WTC11 (cell line): ENCODE results near the gene ALMS1. TPM values are rescaled to one million over a fixed set of nuclear protein-coding genes. Genes with fewer than 3 reads are reported as not detected.

Experiments used
- ATAC-seq: fragments of 200-7000 bp; cut with Tn5 transposase; 2 replicates; pipeline ENCODE4 v1.10.0; 2021; ENCODE audit warnings: mild to moderate bottlenecking, moderate library complexity
- CTCF ChIA-PET: fragments of 300-600 bp; sonication (Branson Sonifier 250); formaldehyde crosslinking; loops from one replicate; lab custom pipeline; 2021; ENCODE audit warnings: antibody characterized with exemption; lab: Charles Lee
- POLR2A ChIA-PET: fragments of 350-600 bp; sonication (Branson Sonifier 250); formaldehyde crosslinking; loops from one replicate; lab custom pipeline; 2021; ENCODE audit warnings: antibody characterized with exemption; lab: Charles Lee
- DNase-seq: peaks from one replicate; pipeline ENCODE4 v3.0.0; 2021; ENCODE audit warnings: low spot score
- H3K27ac Mint-ChIP-seq: 2 replicates; pipeline ENCODE4 v1.8.0; 2021; ENCODE audit warnings: mixed read lengths
- H3K27me3 Mint-ChIP-seq: 2 replicates; pipeline ENCODE4 v1.8.0; 2021; ENCODE audit warnings: low read depth, mild to moderate bottlenecking, moderate library complexity, mixed read lengths
- H3K36me3 Mint-ChIP-seq: 2 replicates; pipeline ENCODE4 v1.8.0; 2021; ENCODE audit warnings: mixed read lengths
- H3K4me1 Mint-ChIP-seq: 2 replicates; pipeline ENCODE4 v1.8.0; 2022; ENCODE audit warnings: mixed read lengths
- H3K4me3 Mint-ChIP-seq: 2 replicates; pipeline ENCODE4 v1.8.0; 2021; ENCODE audit warnings: mild to moderate bottlenecking, moderate library complexity, mixed read lengths
- H3K9me3 Mint-ChIP-seq: 2 replicates; pipeline ENCODE4 v1.8.0; 2021; ENCODE audit warnings: mixed read lengths
- ATF1 ChIP-seq: sonication (generic); formaldehyde crosslinking; IDR thresholded peaks from 2 replicates; pipeline ENCODE4 v1.8.1; 2023; ENCODE audit warnings: mild to moderate bottlenecking, moderate library complexity, missing genetic modification reagents
- ESRRA ChIP-seq: sonication (generic); formaldehyde crosslinking; IDR thresholded peaks from 2 replicates; pipeline ENCODE4 v1.8.1; 2022; ENCODE audit warnings: mild to moderate bottlenecking, missing genetic modification reagents, borderline replicate concordance
- GRHL2 ChIP-seq: fragments of 250-450 bp; sonication (Bioruptor Pico); IDR thresholded peaks from 2 replicates; pipeline ENCODE4 v1.8.0; 2022; ENCODE audit warnings: mild to moderate bottlenecking, moderate library complexity; ENCODE audit not compliant: insufficient replicate concordance, severe bottlenecking
- IRF2 ChIP-seq: sonication (generic); formaldehyde crosslinking; IDR thresholded peaks from 2 replicates; pipeline ENCODE4 v1.8.0; 2022; ENCODE audit warnings: low read depth, missing genetic modification reagents, borderline replicate concordance
- JUN ChIP-seq: sonication (generic); formaldehyde crosslinking; IDR thresholded peaks from 2 replicates; pipeline ENCODE4 v1.8.0; 2023; ENCODE audit warnings: mild to moderate bottlenecking, missing genetic modification reagents
- MXD4 ChIP-seq: fragments of 250-450 bp; sonication (Bioruptor Pico); IDR thresholded peaks from 2 replicates; pipeline ENCODE4 v1.8.0; 2021; ENCODE audit warnings: mild to moderate bottlenecking, moderate library complexity, borderline replicate concordance
- NR3C1 ChIP-seq: sonication (generic); formaldehyde crosslinking; conservative IDR thresholded peaks from 2 replicates; pipeline ENCODE4 v1.8.1; 2023; ENCODE audit warnings: low read depth, mild to moderate bottlenecking, missing genetic modification reagents
- OVOL2 ChIP-seq: fragments of 250-450 bp; sonication (Bioruptor Pico); IDR thresholded peaks from 2 replicates; pipeline ENCODE4 v1.9.0; 2021; ENCODE audit warnings: mild to moderate bottlenecking, borderline replicate concordance
- ZMAT4 ChIP-seq: fragments of 250-450 bp; sonication (Bioruptor Pico); IDR thresholded peaks from 2 replicates; pipeline ENCODE4 v1.9.0; 2021; ENCODE audit warnings: mild to moderate bottlenecking
- ZNF396 ChIP-seq: fragments of 250-450 bp; sonication (Bioruptor Pico); IDR thresholded peaks from 2 replicates; pipeline ENCODE4 v1.8.0; 2021; ENCODE audit warnings: mild to moderate bottlenecking, moderate library complexity, borderline replicate concordance
- ZNF423 ChIP-seq: fragments of 250-450 bp; sonication (Bioruptor Pico); IDR thresholded peaks from 2 replicates; pipeline ENCODE4 v2.1.2; 2022; ENCODE audit warnings: mild to moderate bottlenecking, moderate library complexity
- total RNA-seq: library from RNA; stranded (reverse); gene quantifications from 3 replicates; pipeline ENCODE4 v1.2.3, GENCODE V29; 2021
- TF ChIP-seq, protein P1 (sequence below): fragments of 200-600 bp; IDR thresholded peaks from 2 replicates; pipeline ENCODE4 v1.8.0; 2022; ENCODE audit warnings: antibody characterized with exemption
- TF ChIP-seq, protein P2 (sequence below): fragments of 250-450 bp; sonication (Bioruptor Pico); IDR thresholded peaks from 2 replicates; pipeline ENCODE4 v1.9.0; 2021; ENCODE audit warnings: mild to moderate bottlenecking
- TF ChIP-seq, protein P3 (sequence below): sonication (generic); formaldehyde crosslinking; IDR thresholded peaks from 2 replicates; pipeline ENCODE4 v1.8.1; 2023; ENCODE audit warnings: mild to moderate bottlenecking, missing genetic modification reagents, borderline replicate concordance
- TF ChIP-seq, protein P4 (sequence below): fragments of 250-450 bp; sonication (Bioruptor Pico); IDR thresholded peaks from 2 replicates; pipeline ENCODE4 v1.8.0; 2021; ENCODE audit warnings: mild to moderate bottlenecking
- TF ChIP-seq, protein P5 (sequence below): sonication (generic); formaldehyde crosslinking; IDR thresholded peaks from 2 replicates; pipeline ENCODE4 v1.8.0; 2022; ENCODE audit warnings: mild to moderate bottlenecking, missing genetic modification reagents

ALMS1 gene
- total RNA-seq, 1 experiment from 2014 or later: 37.3 TPM

DNA sequence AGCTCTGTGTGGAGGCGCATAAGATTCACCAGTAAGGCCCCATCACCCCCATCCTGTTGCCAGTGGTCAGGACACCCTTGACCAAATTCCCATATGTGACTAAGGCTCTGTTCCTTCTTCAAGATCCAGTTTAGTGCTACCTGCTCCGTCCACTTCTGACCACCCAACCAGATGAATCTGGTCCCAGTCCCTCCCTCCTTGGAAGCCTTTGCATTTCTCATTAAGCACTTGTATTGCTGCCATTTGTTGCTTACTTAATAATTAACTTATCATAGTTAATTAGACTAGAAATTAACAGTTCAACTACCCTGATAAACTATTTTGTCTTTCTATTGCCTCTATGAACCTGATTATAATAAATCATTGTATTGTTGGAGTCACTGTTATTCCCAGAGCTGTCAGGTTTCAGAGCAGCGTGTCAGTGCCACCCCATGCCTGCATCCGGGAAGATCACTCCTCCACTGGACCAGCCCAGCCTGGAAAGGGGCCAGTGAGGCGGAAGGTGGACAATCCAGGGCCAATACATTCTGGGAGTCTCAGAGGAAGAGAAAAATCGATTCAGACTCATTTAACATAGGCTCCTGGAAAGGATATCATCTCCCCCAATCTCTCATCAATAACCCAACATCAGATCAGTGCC lies 266.1 kb downstream of the ALMS1 start:
- peaks cover 22% of the 10 kb centered on the region for H3K9me3 Mint-ChIP-seq
- ATAC-seq (no peak), DNase-seq (no peak)
- H3K4me1 Mint-ChIP-seq: no peaks in the 10 kb centered on the region
- ChIA-PET POLR2A (no interaction called here), CTCF (interaction anchor here (0.5 to 0.9 kb wide), 2 partner anchors 14 to 29 kb away, joined by 3 read pairs; no protein-coding TSS in a partner anchor)
- no peak overlapping the region for H3K27ac Mint-ChIP-seq
- peaks cover 42% of the 10 kb centered on the region for H3K27me3 Mint-ChIP-seq
- no peak overlapping the region for H3K4me3 Mint-ChIP-seq
- peaks cover 7% of the 10 kb centered on the region for H3K36me3 Mint-ChIP-seq
- TF ChIP-seq ESRRA (no peak), JUN (CRISPR knock-in tag) (no peak), MXD4 (CRISPR knock-in tag) (no peak), ZNF396 (CRISPR knock-in tag) (no peak), ATF1 (CRISPR knock-in tag) (no peak), OVOL2 (no peak), ZMAT4 (CRISPR knock-in tag) (no peak), IRF2 (no peak), GRHL2 (CRISPR knock-in tag) (no peak), ZNF423 (no peak), NR3C1 (CRISPR knock-in tag) (no peak)
- TF ChIP-seq, protein P1, sequence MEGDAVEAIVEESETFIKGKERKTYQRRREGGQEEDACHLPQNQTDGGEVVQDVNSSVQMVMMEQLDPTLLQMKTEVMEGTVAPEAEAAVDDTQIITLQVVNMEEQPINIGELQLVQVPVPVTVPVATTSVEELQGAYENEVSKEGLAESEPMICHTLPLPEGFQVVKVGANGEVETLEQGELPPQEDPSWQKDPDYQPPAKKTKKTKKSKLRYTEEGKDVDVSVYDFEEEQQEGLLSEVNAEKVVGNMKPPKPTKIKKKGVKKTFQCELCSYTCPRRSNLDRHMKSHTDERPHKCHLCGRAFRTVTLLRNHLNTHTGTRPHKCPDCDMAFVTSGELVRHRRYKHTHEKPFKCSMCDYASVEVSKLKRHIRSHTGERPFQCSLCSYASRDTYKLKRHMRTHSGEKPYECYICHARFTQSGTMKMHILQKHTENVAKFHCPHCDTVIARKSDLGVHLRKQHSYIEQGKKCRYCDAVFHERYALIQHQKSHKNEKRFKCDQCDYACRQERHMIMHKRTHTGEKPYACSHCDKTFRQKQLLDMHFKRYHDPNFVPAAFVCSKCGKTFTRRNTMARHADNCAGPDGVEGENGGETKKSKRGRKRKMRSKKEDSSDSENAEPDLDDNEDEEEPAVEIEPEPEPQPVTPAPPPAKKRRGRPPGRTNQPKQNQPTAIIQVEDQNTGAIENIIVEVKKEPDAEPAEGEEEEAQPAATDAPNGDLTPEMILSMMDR: no peak
- TF ChIP-seq, protein P2, sequence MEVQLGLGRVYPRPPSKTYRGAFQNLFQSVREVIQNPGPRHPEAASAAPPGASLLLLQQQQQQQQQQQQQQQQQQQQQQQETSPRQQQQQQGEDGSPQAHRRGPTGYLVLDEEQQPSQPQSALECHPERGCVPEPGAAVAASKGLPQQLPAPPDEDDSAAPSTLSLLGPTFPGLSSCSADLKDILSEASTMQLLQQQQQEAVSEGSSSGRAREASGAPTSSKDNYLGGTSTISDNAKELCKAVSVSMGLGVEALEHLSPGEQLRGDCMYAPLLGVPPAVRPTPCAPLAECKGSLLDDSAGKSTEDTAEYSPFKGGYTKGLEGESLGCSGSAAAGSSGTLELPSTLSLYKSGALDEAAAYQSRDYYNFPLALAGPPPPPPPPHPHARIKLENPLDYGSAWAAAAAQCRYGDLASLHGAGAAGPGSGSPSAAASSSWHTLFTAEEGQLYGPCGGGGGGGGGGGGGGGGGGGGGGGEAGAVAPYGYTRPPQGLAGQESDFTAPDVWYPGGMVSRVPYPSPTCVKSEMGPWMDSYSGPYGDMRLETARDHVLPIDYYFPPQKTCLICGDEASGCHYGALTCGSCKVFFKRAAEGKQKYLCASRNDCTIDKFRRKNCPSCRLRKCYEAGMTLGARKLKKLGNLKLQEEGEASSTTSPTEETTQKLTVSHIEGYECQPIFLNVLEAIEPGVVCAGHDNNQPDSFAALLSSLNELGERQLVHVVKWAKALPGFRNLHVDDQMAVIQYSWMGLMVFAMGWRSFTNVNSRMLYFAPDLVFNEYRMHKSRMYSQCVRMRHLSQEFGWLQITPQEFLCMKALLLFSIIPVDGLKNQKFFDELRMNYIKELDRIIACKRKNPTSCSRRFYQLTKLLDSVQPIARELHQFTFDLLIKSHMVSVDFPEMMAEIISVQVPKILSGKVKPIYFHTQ (CRISPR knock-in tag): no peak
- TF ChIP-seq, protein P3, sequence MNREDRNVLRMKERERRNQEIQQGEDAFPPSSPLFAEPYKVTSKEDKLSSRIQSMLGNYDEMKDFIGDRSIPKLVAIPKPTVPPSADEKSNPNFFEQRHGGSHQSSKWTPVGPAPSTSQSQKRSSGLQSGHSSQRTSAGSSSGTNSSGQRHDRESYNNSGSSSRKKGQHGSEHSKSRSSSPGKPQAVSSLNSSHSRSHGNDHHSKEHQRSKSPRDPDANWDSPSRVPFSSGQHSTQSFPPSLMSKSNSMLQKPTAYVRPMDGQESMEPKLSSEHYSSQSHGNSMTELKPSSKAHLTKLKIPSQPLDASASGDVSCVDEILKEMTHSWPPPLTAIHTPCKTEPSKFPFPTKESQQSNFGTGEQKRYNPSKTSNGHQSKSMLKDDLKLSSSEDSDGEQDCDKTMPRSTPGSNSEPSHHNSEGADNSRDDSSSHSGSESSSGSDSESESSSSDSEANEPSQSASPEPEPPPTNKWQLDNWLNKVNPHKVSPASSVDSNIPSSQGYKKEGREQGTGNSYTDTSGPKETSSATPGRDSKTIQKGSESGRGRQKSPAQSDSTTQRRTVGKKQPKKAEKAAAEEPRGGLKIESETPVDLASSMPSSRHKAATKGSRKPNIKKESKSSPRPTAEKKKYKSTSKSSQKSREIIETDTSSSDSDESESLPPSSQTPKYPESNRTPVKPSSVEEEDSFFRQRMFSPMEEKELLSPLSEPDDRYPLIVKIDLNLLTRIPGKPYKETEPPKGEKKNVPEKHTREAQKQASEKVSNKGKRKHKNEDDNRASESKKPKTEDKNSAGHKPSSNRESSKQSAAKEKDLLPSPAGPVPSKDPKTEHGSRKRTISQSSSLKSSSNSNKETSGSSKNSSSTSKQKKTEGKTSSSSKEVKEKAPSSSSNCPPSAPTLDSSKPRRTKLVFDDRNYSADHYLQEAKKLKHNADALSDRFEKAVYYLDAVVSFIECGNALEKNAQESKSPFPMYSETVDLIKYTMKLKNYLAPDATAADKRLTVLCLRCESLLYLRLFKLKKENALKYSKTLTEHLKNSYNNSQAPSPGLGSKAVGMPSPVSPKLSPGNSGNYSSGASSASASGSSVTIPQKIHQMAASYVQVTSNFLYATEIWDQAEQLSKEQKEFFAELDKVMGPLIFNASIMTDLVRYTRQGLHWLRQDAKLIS (CRISPR knock-in tag): no peak
- TF ChIP-seq, protein P4, sequence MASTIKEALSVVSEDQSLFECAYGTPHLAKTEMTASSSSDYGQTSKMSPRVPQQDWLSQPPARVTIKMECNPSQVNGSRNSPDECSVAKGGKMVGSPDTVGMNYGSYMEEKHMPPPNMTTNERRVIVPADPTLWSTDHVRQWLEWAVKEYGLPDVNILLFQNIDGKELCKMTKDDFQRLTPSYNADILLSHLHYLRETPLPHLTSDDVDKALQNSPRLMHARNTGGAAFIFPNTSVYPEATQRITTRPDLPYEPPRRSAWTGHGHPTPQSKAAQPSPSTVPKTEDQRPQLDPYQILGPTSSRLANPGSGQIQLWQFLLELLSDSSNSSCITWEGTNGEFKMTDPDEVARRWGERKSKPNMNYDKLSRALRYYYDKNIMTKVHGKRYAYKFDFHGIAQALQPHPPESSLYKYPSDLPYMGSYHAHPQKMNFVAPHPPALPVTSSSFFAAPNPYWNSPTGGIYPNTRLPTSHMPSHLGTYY (CRISPR knock-in tag): no peak
- TF ChIP-seq, protein P5, sequence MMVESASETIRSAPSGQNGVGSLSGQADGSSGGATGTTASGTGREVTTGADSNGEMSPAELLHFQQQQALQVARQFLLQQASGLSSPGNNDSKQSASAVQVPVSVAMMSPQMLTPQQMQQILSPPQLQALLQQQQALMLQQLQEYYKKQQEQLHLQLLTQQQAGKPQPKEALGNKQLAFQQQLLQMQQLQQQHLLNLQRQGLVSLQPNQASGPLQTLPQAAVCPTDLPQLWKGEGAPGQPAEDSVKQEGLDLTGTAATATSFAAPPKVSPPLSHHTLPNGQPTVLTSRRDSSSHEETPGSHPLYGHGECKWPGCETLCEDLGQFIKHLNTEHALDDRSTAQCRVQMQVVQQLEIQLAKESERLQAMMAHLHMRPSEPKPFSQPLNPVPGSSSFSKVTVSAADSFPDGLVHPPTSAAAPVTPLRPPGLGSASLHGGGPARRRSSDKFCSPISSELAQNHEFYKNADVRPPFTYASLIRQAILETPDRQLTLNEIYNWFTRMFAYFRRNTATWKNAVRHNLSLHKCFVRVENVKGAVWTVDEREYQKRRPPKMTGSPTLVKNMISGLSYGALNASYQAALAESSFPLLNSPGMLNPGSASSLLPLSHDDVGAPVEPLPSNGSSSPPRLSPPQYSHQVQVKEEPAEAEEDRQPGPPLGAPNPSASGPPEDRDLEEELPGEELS: no peak
